CD4-positive, CD25-positive, alpha-beta regulatory T cell (primary cell): ENCODE measurements around the gene PPP1R3G. TPM values are rescaled to one million over a fixed set of nuclear protein-coding genes. Genes with fewer than 3 reads are reported as not detected.

Experiments
- ATAC-seq, 2 donors: fragments of 150-1000 bp; cut with Tn5 transposase; one replicate each; pipeline ENCODE4 v1.10.0; 2021; ENCODE audit warnings: low read depth in 2 of 2, moderate number of reproducible peaks in 2 of 2, moderate library complexity in 1 of 2
- DNase-seq, 3 donors: peaks; one replicate each; pipeline versions ENCODE4 v3.0.0 to v3.0.0-alpha.2; 2012 to 2022; ENCODE audit warnings: mixed read lengths in 1 of 3
- H3K27ac ChIP-seq: one replicate; pipeline ENCODE4 v1.7.0; 2013; ENCODE audit warnings: mild to moderate bottlenecking, low read length; ENCODE audit not compliant: insufficient read depth, poor library complexity, severe bottlenecking
- H3K27me3 ChIP-seq: one replicate; pipeline ENCODE4 v1.7.0; 2013; ENCODE audit warnings: low read length; ENCODE audit not compliant: control insufficient read depth, insufficient read depth
- H3K36me3 ChIP-seq: one replicate; pipeline ENCODE4 v1.7.0; 2013; ENCODE audit warnings: mild to moderate bottlenecking, low read length, moderate library complexity; ENCODE audit not compliant: control insufficient read depth, insufficient read depth
- H3K4me1 ChIP-seq: 2 replicates; pipeline ENCODE4 v1.7.0; 2013; ENCODE audit warnings: mild to moderate bottlenecking, low read length; ENCODE audit not compliant: insufficient read depth, control insufficient read depth, poor library complexity, severe bottlenecking
- H3K4me3 ChIP-seq: one replicate; pipeline ENCODE4 v1.7.0; 2013; ENCODE audit warnings: low read depth, mild to moderate bottlenecking, low read length, moderate library complexity
- H3K9me3 ChIP-seq, 2 experiments: 1 replicate in 1 of 2; 2 replicates in 1 of 2; pipeline ENCODE4 v1.7.0; 2013; ENCODE audit warnings: low read length in 2 of 2, mild to moderate bottlenecking in 1 of 2, moderate library complexity in 1 of 2; ENCODE audit not compliant: control insufficient read depth in 2 of 2
- H3K27ac Mint-ChIP-seq, 3 donors: one replicate each; pipeline ENCODE4 v1.8.0; 2020 to 2022; ENCODE audit warnings: mild to moderate bottlenecking in 3 of 3, mixed read lengths in 3 of 3, moderate library complexity in 2 of 3
- H3K27me3 Mint-ChIP-seq: one replicate; pipeline ENCODE4 v1.8.0; 2022; ENCODE audit warnings: mild to moderate bottlenecking, mixed read lengths
- H3K36me3 Mint-ChIP-seq: one replicate; pipeline ENCODE4 v1.8.0; 2020; ENCODE audit warnings: mixed read lengths
- H3K4me1 Mint-ChIP-seq, 4 donors: one replicate each; pipeline ENCODE4 v1.8.0; 2020 to 2022; ENCODE audit warnings: mixed read lengths in 4 of 4, mild to moderate bottlenecking in 1 of 4
- H3K4me3 Mint-ChIP-seq, 4 donors: one replicate each; pipeline ENCODE4 v1.8.0; 2020 to 2022; ENCODE audit warnings: mild to moderate bottlenecking in 4 of 4, mixed read lengths in 4 of 4, moderate library complexity in 3 of 4
- H3K9me3 Mint-ChIP-seq, 7 donors: one replicate each; pipeline ENCODE4 v1.8.0; 2020 to 2022; ENCODE audit warnings: mixed read lengths in 7 of 7, mild to moderate bottlenecking in 3 of 7, moderate library complexity in 2 of 7
- polyA plus RNA-seq, 4 donors: library from polyadenylated mRNA; unstranded; fragments of 300-500 nt; fragmentation: Illumina TruSeq; gene quantifications; one replicate each; pipeline ENCODE4 v1.2.3, GENCODE V29; 2021
- total RNA-seq: library from RNA; stranded (reverse); gene quantifications from one replicate; pipeline ENCODE4 v1.2.3, GENCODE V29; 2022

PPP1R3G gene
- total and polyA plus RNA-seq, 5 donors from 2014 or later = 0.10 TPM; not detected in 4

GRCh38 chr6:5081955-5082354 is 3.2 kb upstream of the PPP1R3G start:
- Mint-ChIP-seq H3K27ac (no peak overlapping the region), H3K4me1 (peaks cover 0 to 10% (median 0%) of the 10 kb centered on the region in 4 donors), H3K4me3 (no peak overlapping the region), H3K27me3 (peaks cover 43% of the 10 kb centered on the region), H3K9me3 (peaks cover 0 to 6% (median 0%) of the 10 kb centered on the region in 7 donors), H3K36me3 (no peaks in the 10 kb centered on the region)
- Histone ChIP-seq H3K36me3 (no peaks in the 10 kb centered on the region), H3K27ac (no peak overlapping the region), H3K4me3 (no peak overlapping the region), H3K4me1 (peaks cover 4% of the 10 kb centered on the region), H3K9me3 (no peaks in the 10 kb centered on the region), H3K27me3 (peaks cover 4% of the 10 kb centered on the region)
- ATAC-seq (no peak), DNase-seq (no peak)

- ATAC-seq (peak in 1 of 2 donors; percentile 21), DNase-seq (no peak)
- H3K27me3 ChIP-seq = peaks cover 4% of the 10 kb centered on the region
- Mint-ChIP-seq H3K4me3 (no peak overlapping the region), H3K27me3 (peaks cover 51% of the 10 kb centered on the region), H3K27ac (no peak overlapping the region), H3K9me3 (peaks cover 0 to 6% (median 0%) of the 10 kb centered on the region in 7 donors), H3K36me3 (no peaks in the 10 kb centered on the region), H3K4me1 (peaks cover 0 to 12% (median 0%) of the 10 kb centered on the region in 4 donors)
- peaks cover 4% of the 10 kb centered on the region for H3K4me1 ChIP-seq
- no peak overlapping the region for H3K4me3 ChIP-seq
- no peaks in the 10 kb centered on the region for H3K36me3 ChIP-seq
- no peak overlapping the region for H3K27ac ChIP-seq
- H3K9me3 ChIP-seq = no peaks in the 10 kb centered on the region
These were observed 2.4 kb upstream of the PPP1R3G start for GRCh38 chr6:5082487-5083306.

GRCh38 chr6:5083307-5083583 is 1.9 kb upstream of the PPP1R3G start:
- no peak overlapping the region for H3K27ac ChIP-seq
- no peak overlapping the region for H3K4me3 ChIP-seq
- no peaks in the 10 kb centered on the region for H3K9me3 ChIP-seq
- H3K27me3 Mint-ChIP-seq = peaks cover 53% of the 10 kb centered on the region
- H3K9me3 Mint-ChIP-seq = peaks cover 0 to 6% (median 0%) of the 10 kb centered on the region in 7 donors
- H3K4me1 Mint-ChIP-seq = peaks cover 0 to 12% (median 0%) of the 10 kb centered on the region in 4 donors
- H3K4me3 Mint-ChIP-seq = peak overlapping the region in 1 of 4 donors; percentile 6
- no peak for ATAC-seq
- DNase-seq = no peak
- peaks cover 4% of the 10 kb centered on the region for H3K4me1 ChIP-seq
- no peaks in the 10 kb centered on the region for H3K36me3 ChIP-seq
- no peak overlapping the region for H3K27ac Mint-ChIP-seq
- no peaks in the 10 kb centered on the region for H3K36me3 Mint-ChIP-seq
- peaks cover 4% of the 10 kb centered on the region for H3K27me3 ChIP-seq

GRCh38 chr6:5083813-5084359 is 1.3 kb upstream of the PPP1R3G start:
- Histone ChIP-seq H3K27ac (no peak overlapping the region), H3K4me1 (peaks cover 4% of the 10 kb centered on the region), H3K36me3 (no peaks in the 10 kb centered on the region), H3K4me3 (no peak overlapping the region), H3K27me3 (peaks cover 9% of the 10 kb centered on the region), H3K9me3 (no peaks in the 10 kb centered on the region)
- ATAC-seq = no peak
- Mint-ChIP-seq H3K27ac (no peak overlapping the region), H3K4me1 (peaks cover 0 to 12% (median 0%) of the 10 kb centered on the region in 4 donors), H3K27me3 (peaks cover 58% of the 10 kb centered on the region), H3K4me3 (peak overlapping the region in 2 of 4 donors; percentile 6 to 28), H3K36me3 (no peaks in the 10 kb centered on the region), H3K9me3 (peaks cover 0 to 6% (median 0%) of the 10 kb centered on the region in 7 donors)
- DNase-seq = no peak

- H3K27me3 Mint-ChIP-seq = peaks cover 59% of the 10 kb centered on the region
- H3K27ac Mint-ChIP-seq = no peak overlapping the region
- Histone ChIP-seq H3K9me3 (no peaks in the 10 kb centered on the region), H3K27me3 (peaks cover 9% of the 10 kb centered on the region), H3K4me3 (no peak overlapping the region), H3K27ac (no peak overlapping the region), H3K36me3 (no peaks in the 10 kb centered on the region), H3K4me1 (peaks cover 4% of the 10 kb centered on the region)
- no peaks in the 10 kb centered on the region for H3K36me3 Mint-ChIP-seq
- peak overlapping the region in 1 of 4 donors; percentile 46 for H3K4me3 Mint-ChIP-seq
- peaks cover 0 to 12% (median 0%) of the 10 kb centered on the region in 4 donors for H3K4me1 Mint-ChIP-seq
- DNase-seq = no peak
- H3K9me3 Mint-ChIP-seq = peaks cover 0 to 6% (median 0%) of the 10 kb centered on the region in 7 donors
- no peak for ATAC-seq
These were observed 771 bp upstream of the PPP1R3G start for GRCh38 chr6:5084360-5084780.

GRCh38 chr6:5085648-5086293 is 630 bp downstream of the PPP1R3G start:
- Mint-ChIP-seq H3K4me3 (no peak overlapping the region), H3K9me3 (peaks cover 0 to 6% (median 0%) of the 10 kb centered on the region in 7 donors), H3K36me3 (no peaks in the 10 kb centered on the region), H3K4me1 (peaks cover 0 to 12% (median 0%) of the 10 kb centered on the region in 4 donors), H3K27ac (no peak overlapping the region), H3K27me3 (peaks cover 47% of the 10 kb centered on the region)
- Histone ChIP-seq H3K27ac (no peak overlapping the region), H3K36me3 (no peaks in the 10 kb centered on the region), H3K4me1 (peaks cover 4% of the 10 kb centered on the region), H3K27me3 (peaks cover 18% of the 10 kb centered on the region), H3K9me3 (no peaks in the 10 kb centered on the region), H3K4me3 (no peak overlapping the region)
- DNase-seq (peak in 1 of 3 donors; percentile 18), ATAC-seq (no peak)

- Histone ChIP-seq H3K4me1 (peaks cover 4% of the 10 kb centered on the region), H3K27me3 (peaks cover 21% of the 10 kb centered on the region), H3K27ac (no peak overlapping the region), H3K36me3 (no peaks in the 10 kb centered on the region), H3K4me3 (no peak overlapping the region), H3K9me3 (no peaks in the 10 kb centered on the region)
- Mint-ChIP-seq H3K4me1 (peaks cover 0 to 13% (median under 1%) of the 10 kb centered on the region in 4 donors), H3K36me3 (no peaks in the 10 kb centered on the region), H3K27me3 (peaks cover 52% of the 10 kb centered on the region), H3K9me3 (peaks cover 0 to 6% (median 0%) of the 10 kb centered on the region in 7 donors), H3K27ac (no peak overlapping the region), H3K4me3 (no peak overlapping the region)
- DNase-seq = no peak
- ATAC-seq = no peak
These were observed 1.3 kb downstream of the PPP1R3G start for GRCh38 chr6:5086294-5086890.
